NCI-H774 (cell line): ENCODE results near the gene KRT78.
"Not testable (repeated sequence)": the region's sequence is repeated elsewhere in the genome, so short reads cannot be mapped to it uniquely, and the experiment has no call there.

Experiments used
- DNase-seq: peaks from one replicate; lab custom pipeline; 2025; lab: John Stamatoyannopoulos, UW

KRT78 gene

GRCh38 chr12:52871291-52872039 is 22.7 kb upstream of the KRT78 start:
- DNase-seq = no peak

- peak; percentile 33 for DNase-seq
These were observed 21.8 kb upstream of the KRT78 start for GRCh38 chr12:52870361-52871290.

- DNase-seq = no peak
These were observed 18.8 kb upstream of the KRT78 start for GRCh38 chr12:52867642-52868041.

- no peak for DNase-seq
These were observed 18.4 kb upstream of the KRT78 start for GRCh38 chr12:52867152-52867551.

- DNase-seq = peak; percentile 67
These were observed 16.5 kb upstream of the KRT78 start for GRCh38 chr12:52865090-52865944.

- DNase-seq = no peak
These were observed 13.2 kb upstream of the KRT78 start for GRCh38 chr12:52862023-52862422.

- no peak for DNase-seq
These were observed 12.7 kb upstream of the KRT78 start for GRCh38 chr12:52861511-52861910.

- no peak for DNase-seq
These were observed 11.5 kb upstream of the KRT78 start for GRCh38 chr12:52860102-52860823.

GRCh38 chr12:52857500-52857899 is 8.7 kb upstream of the KRT78 start:
- DNase-seq = no peak

- no peak for DNase-seq
These were observed 8.0 kb upstream of the KRT78 start for GRCh38 chr12:52856787-52857186.

- DNase-seq = not testable (repeated sequence)
These were observed 7.3 kb upstream of the KRT78 start for GRCh38 chr12:52856077-52856476.

GRCh38 chr12:52851787-52852186 is 3.0 kb upstream of the KRT78 start:
- DNase-seq = no peak

GRCh38 chr12:52850681-52851080 is 1.9 kb upstream of the KRT78 start:
- DNase-seq = no peak

GRCh38 chr12:52849511-52849910 is 717 bp upstream of the KRT78 start:
- no peak for DNase-seq

GRCh38 chr12:52847335-52848102 is 1.3 kb downstream of the KRT78 start:
- DNase-seq = no peak

- no peak for DNase-seq
These were observed 2.3 kb downstream of the KRT78 start for GRCh38 chr12:52846356-52846970.

- DNase-seq = no peak
These were observed 2.8 kb downstream of the KRT78 start for GRCh38 chr12:52845946-52846345.

- DNase-seq = no peak
These were observed 4.4 kb downstream of the KRT78 start for GRCh38 chr12:52844386-52844785.

GRCh38 chr12:52839436-52840105 is 9.2 kb downstream of the KRT78 start:
- DNase-seq = no peak
